Spinal cord (tissue), 10 donors: ENCODE results near the gene EIF3M. TPM values are rescaled to one million over a fixed set of nuclear protein-coding genes. Genes with fewer than 3 reads are reported as not detected.
"Not testable (repeated sequence)": the region's sequence is repeated elsewhere in the genome, so short reads cannot be mapped to it uniquely, and the experiment has no call there.

ENCODE experiments used
- DNase-seq, 6 donors: peaks; one replicate each; pipeline versions ENCODE4 v3.0.0 to v3.0.0-alpha.2; 2013 to 2015; ENCODE audit warnings: low spot score in 6 of 6, low read depth in 4 of 6
- H3K27ac ChIP-seq: one replicate; pipeline ENCODE4 v1.5.1; 2013; ENCODE audit warnings: low read depth, low read length, control low read depth
- H3K27me3 ChIP-seq: one replicate; pipeline ENCODE4 v1.6.1; 2013; ENCODE audit warnings: low read length; ENCODE audit not compliant: control insufficient read depth, insufficient read depth
- H3K36me3 ChIP-seq: one replicate; pipeline ENCODE4 v1.6.1; 2013; ENCODE audit warnings: low read length; ENCODE audit not compliant: control insufficient read depth, insufficient read depth
- H3K4me1 ChIP-seq: one replicate; pipeline ENCODE4 v1.6.1; 2013; ENCODE audit warnings: low read length; ENCODE audit not compliant: control insufficient read depth, insufficient read depth
- H3K4me3 ChIP-seq: one replicate; pipeline ENCODE4 v1.5.1; 2013; ENCODE audit warnings: low read depth, low read length, control low read depth
- H3K9me3 ChIP-seq: one replicate; pipeline ENCODE4 v1.6.1; 2013; ENCODE audit warnings: low read length; ENCODE audit not compliant: control insufficient read depth, insufficient read depth
- WGBS: methylation state at CpG from one replicate; pipeline ENCODE4 v1.1.5; 2013; ENCODE audit warnings: missing lambda C conversion rate; ENCODE audit not compliant: insufficient coverage; 5-methylcytosine and 5-hydroxymethylcytosine counted together
- polyA plus RNA-seq, 2 donors: library from polyadenylated mRNA; unstranded; fragments of 120-200 nt; gene quantifications; one replicate each; pipeline ENCODE4 v1.2.1, GENCODE V29; 2013; ENCODE audit not compliant: insufficient read length in 2 of 2
- total RNA-seq, 2 donors: library from RNA; depleted of rRNA in 1 of 2; stranded (reverse); fragments of 120-200 nt in 1 of 2; fragments of >200 nt in 1 of 2; gene quantifications; one replicate each; pipeline versions ENCODE4 v1.2.3 to v1.2.4, GENCODE V29; 2013 to 2014
- donor health status: healthy.

The EIF3M gene
- total and polyA plus RNA-seq, 4 donors = 147 to 283 (median 232) TPM

- 14% methylated on average over 2 of the region's 7 CpGs for WGBS
- H3K36me3 ChIP-seq = peaks cover 8% of the 10 kb centered on the region
- H3K27ac ChIP-seq = no peak overlapping the region
- no peak for DNase-seq
- H3K4me3 ChIP-seq = peak overlapping the region; percentile 64
- H3K9me3 ChIP-seq = no peaks in the 10 kb centered on the region
- H3K27me3 ChIP-seq = no peaks in the 10 kb centered on the region
- peaks cover 9% of the 10 kb centered on the region for H3K4me1 ChIP-seq
Measured at GRCh38 chr11:32584921-32585320, 1.3 kb downstream of the EIF3M start.

- no peaks in the 10 kb centered on the region for H3K9me3 ChIP-seq
- DNase-seq = no peak
- H3K4me1 ChIP-seq = peaks cover 9% of the 10 kb centered on the region
- no peaks in the 10 kb centered on the region for H3K27me3 ChIP-seq
- H3K36me3 ChIP-seq = peaks cover 15% of the 10 kb centered on the region
- H3K4me3 ChIP-seq = no peak overlapping the region
- 89% methylated on average over 2 of the region's 4 CpGs for WGBS
- H3K27ac ChIP-seq = no peak overlapping the region
Measured at GRCh38 chr11:32586576-32587190, 3.1 kb downstream of the EIF3M start.

DNA sequence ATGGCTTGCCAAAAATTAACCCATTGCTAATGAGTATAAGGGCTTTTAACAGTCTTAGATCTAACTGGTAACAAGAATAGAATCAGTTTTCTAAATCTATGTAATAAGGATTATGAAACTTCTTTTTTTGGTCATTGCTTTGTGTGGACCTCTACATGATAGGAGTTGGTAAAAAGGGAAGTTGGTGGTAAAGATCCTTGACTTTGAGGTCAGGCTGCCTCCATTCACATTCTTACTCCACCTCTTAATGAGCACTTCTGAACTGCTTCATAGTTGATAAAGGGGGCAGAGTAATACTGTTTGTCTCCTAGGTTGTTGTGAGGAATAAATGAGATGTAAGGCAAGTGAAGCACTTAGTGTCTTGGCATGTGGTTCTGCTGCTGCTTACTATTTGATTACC, 10.6 kb downstream of the EIF3M start:
- Histone ChIP-seq H3K27me3 (no peaks in the 10 kb centered on the region), H3K4me1 (no peaks in the 10 kb centered on the region), H3K4me3 (no peak overlapping the region), H3K36me3 (peaks cover 28% of the 10 kb centered on the region), H3K9me3 (no peaks in the 10 kb centered on the region), H3K27ac (no peak overlapping the region)
- DNase-seq = no peak

DNA sequence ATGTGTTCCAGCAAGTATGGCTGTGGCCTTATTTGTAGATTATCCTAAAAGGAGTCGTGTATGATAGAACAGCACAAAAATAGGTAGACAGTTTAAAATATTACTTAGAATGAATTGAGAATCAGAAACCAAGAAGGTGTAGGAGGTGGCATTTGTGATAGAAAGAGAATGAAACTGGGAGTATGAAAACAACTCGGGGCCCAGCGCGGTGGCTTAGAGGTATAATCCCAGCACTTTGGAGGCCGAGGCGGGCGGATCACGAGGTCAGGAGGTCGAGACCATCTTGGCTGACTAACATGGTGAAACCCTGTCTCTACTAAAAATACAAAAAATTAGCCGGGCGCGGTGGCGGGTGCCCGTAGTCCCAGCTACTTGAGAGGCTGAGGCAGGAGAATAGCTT, 12.5 kb downstream of the EIF3M start:
- whole genome bisulfite sequencing = 98% methylated on average over 13 of the region's 14 CpGs
- H3K27ac ChIP-seq, DNase-seq, H3K9me3 ChIP-seq, H3K4me3 ChIP-seq, H3K27me3 ChIP-seq, H3K4me1 ChIP-seq: not testable (repeated sequence)
- peaks cover 17% of the 10 kb centered on the region for H3K36me3 ChIP-seq

DNA sequence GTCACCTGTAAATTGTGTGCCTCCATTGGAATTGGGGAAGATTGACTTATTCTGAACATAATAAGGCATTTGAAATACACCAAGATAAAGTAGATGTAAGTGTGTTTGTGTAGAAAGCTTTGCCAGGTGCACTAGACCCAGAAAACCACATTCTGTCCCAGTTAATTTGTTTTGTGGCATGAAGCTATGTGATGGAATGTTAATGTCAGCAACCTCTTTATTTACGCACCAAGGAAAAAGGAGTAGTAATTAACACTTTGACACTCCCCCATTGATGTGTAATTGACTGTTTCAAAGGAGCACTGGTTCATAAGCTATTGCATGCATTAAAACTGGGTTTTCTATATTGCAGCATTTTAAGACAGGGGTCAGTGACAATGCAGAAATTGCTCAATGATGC, 14.3 kb downstream of the EIF3M start:
- H3K36me3 ChIP-seq = peaks cover 15% of the 10 kb centered on the region
- H3K27me3 ChIP-seq = no peaks in the 10 kb centered on the region
- no CpG with 5 or more reads among the region's 1 CpG for WGBS
- H3K4me1 ChIP-seq = no peaks in the 10 kb centered on the region
- H3K27ac ChIP-seq = no peak overlapping the region
- no peaks in the 10 kb centered on the region for H3K9me3 ChIP-seq
- peak in 1 of 6 donors; percentile 7 for DNase-seq
- no peak overlapping the region for H3K4me3 ChIP-seq

DNA sequence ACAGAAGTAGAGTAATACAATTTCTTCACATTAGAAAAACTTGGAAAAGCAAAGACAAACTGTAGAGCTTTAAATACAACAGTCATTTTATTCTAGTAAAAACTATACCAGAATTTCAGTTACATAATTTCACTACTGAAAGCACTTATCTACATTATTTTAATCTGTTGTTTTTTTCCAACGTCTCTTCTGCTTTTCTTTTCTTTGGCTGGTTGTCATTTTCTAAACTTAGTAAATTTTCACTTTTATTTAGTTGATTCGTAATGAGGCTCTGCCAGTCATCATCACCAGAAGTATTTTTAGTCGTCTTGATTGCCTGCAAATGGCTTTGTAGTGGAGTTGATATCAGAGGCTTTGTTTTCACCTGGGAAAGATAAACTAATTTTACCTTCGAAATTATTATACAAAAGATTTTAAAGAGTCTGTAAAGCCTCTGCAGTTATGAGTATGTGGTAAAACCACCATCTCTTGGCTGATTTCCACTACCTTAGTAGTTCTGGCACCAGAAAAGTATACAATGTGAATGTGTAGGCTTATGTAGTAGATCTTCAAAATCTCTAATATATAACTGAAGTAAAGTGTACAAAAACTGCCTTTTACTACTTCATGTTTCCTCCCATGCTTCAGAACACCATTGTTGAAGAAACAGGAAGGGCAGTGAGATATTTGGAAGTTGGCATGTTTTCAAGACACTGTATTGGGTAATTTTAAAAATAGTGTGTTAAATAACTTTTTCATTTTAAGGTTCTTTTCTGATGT, 19.2 kb downstream of the EIF3M start:
- Histone ChIP-seq H3K27ac (no peak overlapping the region), H3K36me3 (peaks cover 13% of the 10 kb centered on the region), H3K27me3 (no peaks in the 10 kb centered on the region), H3K4me1 (no peaks in the 10 kb centered on the region), H3K4me3 (no peak overlapping the region), H3K9me3 (no peaks in the 10 kb centered on the region)
- no CpG with 5 or more reads among the region's 4 CpGs for WGBS
- DNase-seq = no peak

- no peaks in the 10 kb centered on the region for H3K4me1 ChIP-seq
- no peak overlapping the region for H3K27ac ChIP-seq
- H3K27me3 ChIP-seq = no peaks in the 10 kb centered on the region
- peaks cover 13% of the 10 kb centered on the region for H3K36me3 ChIP-seq
- no peak overlapping the region for H3K4me3 ChIP-seq
- H3K9me3 ChIP-seq = no peaks in the 10 kb centered on the region
- no peak for DNase-seq
Measured at GRCh38 chr11:32606220-32606619, 22.6 kb downstream of the EIF3M start.

DNA sequence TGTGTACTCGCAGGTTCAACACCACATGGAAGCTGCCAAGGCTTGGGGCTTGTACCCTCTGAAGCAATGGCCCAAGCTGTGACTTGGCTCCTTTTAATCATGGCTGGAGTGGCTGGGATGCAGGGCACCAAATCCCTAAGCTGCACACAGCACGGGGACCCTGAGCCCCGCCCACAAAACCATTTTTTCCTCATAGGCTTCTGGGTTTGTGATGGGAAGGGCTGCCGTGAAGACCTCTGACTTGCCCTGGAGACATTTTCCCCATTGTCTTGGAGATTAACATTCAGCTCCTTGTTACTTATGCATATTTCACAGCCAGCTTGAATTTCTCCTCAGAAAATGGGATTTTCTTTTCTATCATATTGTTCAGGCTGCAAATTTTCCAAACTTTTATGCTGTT, 25.2 kb downstream of the EIF3M start:
- H3K27ac ChIP-seq, H3K9me3 ChIP-seq, H3K27me3 ChIP-seq, H3K4me3 ChIP-seq, H3K4me1 ChIP-seq, DNase-seq: not testable (repeated sequence)
- peaks cover 10% of the 10 kb centered on the region for H3K36me3 ChIP-seq
- 93% methylated on average over 3 of the region's 4 CpGs for WGBS

GRCh38 chr11:32610797-32611352, 27.2 kb downstream of the EIF3M start:
- H3K27ac ChIP-seq = no peak overlapping the region
- no peaks in the 10 kb centered on the region for H3K36me3 ChIP-seq
- H3K9me3 ChIP-seq = no peaks in the 10 kb centered on the region
- no peak overlapping the region for H3K4me3 ChIP-seq
- WGBS = 100% methylated on average over 1 of the region's 3 CpGs
- DNase-seq = no peak
- no peaks in the 10 kb centered on the region for H3K4me1 ChIP-seq
- no peaks in the 10 kb centered on the region for H3K27me3 ChIP-seq
